ENCODE measurements around the gene EVI2A.
A peak's percentile ranks its signal among the peaks of the same experiment; 100 is the strongest.
"Not testable (repeated sequence)": the region's sequence is repeated elsewhere in the genome, so short reads cannot be mapped to it uniquely, and the experiment has no call there.

Gene EVI2A

DNA sequence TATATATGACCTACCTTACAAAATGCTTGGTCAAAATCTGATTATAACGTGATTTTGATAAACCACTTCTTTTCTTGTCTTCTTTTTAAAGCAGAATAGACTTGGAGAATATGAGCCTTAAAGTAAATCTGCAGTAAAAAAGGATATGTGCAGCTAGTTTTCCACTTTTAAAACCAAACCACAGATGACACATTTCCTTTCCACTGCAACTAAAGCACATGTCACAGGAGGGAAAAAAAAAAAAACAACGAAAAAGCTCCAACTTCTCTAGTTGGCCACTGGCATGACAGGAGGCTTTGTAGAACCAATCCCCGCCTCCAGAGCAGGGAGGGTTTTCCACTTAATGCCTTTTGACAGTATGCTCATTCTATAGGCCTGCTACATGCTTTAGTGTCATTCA, at the start of gene EVI2A:
TSS of gene EVI2A (minus strand) at position 142 of the 400 bp plus-strand sequence. CDS start 2,609 bp downstream, outside the sequence.
- DNase-seq (ENCODE audit: low spot score), result peak; percentile 75

GRCh38 chr17:31369266-31369665, 47.8 kb upstream of the EVI2A start:
- DNase-seq (ENCODE audit: low spot score), result no peak

DNA sequence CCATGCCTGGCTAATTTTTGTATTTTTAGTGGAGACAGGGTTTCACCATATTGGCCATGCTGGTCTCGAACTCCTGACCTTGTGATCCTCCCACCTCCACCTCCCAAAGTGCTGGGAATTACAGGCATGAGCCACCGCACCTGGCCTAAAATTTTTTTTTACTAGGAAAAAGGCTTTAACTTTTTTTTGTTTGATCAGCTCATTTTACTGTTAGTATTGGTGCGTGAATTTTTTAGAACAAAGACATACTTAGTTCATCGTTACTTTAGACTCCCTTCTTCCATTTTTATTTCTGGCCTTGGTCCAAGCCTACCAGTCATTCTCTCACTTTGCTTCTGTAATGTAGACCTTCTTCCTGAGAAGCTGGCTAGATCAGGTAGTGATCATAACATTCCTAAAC, 44.7 kb upstream of the EVI2A start:
- DNase-seq (ENCODE audit: low spot score), result no peak

DNA sequence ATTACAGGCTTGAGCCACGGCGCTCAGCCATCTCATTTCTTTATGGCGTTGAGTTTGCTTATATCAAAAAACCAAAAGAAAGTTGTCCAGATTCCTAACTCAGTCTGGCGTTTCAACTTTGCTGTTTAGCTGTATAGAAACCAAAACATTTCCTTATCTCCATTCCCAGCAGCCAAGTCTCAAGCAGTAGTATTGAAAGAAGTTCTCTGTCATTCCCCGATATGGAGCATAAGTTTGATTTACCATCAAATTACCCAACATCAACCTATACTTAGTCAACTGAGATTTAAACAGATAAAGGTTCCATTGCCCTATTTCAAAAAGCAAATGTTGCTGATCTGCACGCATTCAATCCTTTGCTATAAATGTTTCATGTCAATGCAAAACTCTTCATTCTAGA, 42.6 kb upstream of the EVI2A start:
- DNase-seq (ENCODE audit: low spot score), result no peak

DNA sequence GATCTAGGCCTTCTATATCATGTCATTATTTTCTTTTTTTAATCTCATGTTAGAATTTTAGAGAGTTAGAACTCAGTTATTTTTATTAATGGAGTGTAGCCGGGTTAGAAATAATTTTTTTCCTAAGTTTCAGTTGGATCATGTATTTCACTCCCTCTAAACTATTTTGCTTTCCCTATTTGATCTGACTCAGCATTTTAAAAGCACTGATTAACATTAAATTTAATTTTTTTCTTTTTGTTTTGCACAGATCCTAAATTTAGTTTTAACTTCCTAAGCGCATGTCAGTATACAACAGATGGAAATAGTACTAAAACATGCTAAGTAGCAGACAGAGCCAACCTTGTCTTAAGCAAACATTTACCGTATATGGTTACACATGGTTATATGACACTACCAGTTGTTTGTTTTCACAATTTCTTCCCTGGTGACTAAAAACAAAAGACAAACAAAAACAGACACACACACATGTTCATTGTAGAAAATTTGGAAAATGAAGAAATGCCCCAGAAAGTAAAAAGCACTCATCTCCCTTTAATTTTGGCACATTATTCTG, 36.5 kb upstream of the EVI2A start:
- no peak for DNase-seq (ENCODE audit: low spot score)

DNA sequence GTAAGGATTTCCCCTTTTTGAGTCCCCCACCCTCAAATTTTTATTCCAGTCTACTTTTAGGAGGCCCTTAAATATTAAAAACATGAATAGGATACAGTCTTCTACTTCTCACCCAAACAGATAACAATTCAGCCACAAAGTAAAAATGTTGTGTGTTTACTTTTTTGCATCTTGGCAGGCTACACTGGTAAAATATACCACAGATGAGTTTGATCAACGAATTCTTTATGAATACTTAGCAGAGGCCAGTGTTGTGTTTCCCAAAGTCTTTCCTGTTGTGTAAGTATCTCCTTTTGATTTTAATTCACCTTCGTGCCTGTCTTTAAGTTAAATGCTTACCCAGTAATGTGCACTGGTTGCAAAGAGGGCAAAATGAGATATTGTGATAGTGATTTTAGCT, 35.7 kb upstream of the EVI2A start:
- DNase-seq (ENCODE audit: low spot score), result no peak

DNA sequence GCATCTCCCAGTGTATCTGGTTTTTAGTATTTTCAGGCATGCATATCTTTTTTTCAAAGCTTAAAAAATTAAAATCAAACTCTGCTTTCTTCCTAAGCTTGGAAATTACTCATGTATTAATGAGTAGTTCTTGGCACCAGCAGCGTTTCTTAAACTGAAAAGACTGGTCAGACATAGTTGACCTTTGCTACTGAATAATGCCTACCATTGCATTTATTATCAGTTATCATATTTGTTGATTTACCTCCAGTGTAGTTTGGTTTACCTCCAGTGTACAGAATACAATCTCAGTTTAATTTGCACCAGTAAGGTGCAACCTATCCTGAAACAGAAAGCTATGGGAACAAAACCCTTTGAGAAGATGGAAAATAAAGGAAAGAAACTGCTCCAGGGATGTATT, 34.5 kb upstream of the EVI2A start:
- DNase-seq (ENCODE audit: low spot score), result no peak

- DNase-seq (ENCODE audit: low spot score), result no peak
These were observed 28.0 kb upstream of the EVI2A start for GRCh38 chr17:31349454-31349853.

DNA sequence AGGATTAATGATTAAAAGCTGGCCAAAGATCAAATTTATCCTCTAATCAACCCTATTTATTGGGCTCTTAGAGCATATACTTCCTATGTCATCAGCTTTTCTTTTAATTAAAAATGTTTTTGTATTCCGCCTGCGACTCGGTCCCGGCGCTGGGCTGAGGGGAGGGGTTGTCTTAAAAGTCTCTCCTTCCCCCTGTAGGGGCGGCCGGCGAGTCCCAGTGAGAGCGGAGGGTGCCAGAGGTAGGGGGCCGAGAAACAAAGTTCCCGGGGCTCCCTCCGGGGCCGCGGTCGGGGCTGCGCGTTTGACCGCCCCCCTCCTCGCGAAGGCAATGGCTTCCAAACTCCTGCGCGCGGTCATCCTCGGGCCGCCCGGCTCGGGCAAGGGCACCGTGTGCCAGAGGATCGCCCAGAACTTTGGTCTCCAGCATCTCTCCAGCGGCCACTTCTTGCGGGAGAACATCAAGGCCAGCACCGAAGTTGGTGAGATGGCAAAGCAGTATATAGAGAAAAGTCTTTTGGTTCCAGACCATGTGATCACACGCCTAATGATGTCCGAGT, 23.8 kb upstream of the EVI2A start:
- DNase-seq (ENCODE audit: low spot score), result not testable (repeated sequence)

- peak; percentile 69 for DNase-seq (ENCODE audit: low spot score)
These were observed 18.7 kb upstream of the EVI2A start for GRCh38 chr17:31339906-31340661.

GRCh38 chr17:31329221-31329620, 7.8 kb upstream of the EVI2A start:
- no peak for DNase-seq (ENCODE audit: low spot score)

GRCh38 chr17:31328160-31328535, 6.7 kb upstream of the EVI2A start:
- no peak for DNase-seq (ENCODE audit: low spot score)

GRCh38 chr17:31327534-31328159, 6.2 kb upstream of the EVI2A start:
- no peak for DNase-seq (ENCODE audit: low spot score)

DNA sequence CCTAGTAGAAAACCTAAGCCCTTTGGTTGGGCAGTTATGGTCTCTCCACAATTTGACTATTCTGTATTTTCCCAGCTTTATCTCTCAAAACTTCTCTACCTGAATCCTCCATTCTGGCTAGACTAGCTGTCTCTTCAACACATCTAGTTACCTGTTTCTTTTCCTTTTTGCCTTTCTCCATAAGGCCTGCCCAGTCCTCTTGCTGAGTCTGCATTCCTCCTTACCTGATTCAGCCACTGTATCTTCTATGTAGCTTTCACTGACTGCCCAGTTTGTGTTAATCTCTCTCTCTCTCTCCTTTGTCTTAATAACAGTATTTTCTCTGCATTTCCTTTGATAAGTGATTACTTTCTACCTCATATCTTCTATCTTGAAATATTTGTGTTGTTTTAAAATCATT, 2.1 kb upstream of the EVI2A start:
- DNase-seq (ENCODE audit: low spot score), result no peak

GRCh38 chr17:31321966-31322365, 544 bp upstream of the EVI2A start:
- no peak for DNase-seq (ENCODE audit: low spot score)

DNA sequence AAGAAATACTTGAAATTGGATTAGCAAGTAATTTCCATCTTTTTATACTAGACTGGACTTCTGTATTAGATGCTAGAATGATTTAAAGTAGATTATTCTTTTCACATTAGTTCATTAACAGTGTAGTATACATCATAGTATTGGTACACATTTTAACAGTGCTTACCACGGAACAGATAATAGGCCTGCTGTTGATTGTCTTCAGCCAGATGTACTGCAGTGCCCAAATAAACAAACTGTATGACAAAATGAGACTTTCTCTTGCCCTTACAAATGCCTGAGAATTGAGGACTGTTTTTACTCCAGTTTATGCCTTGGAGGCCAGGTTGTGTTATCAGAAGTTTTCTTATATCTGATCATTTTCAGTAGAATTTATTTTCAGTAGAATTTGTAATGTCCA, 631 bp downstream of the EVI2A start:
- no peak for DNase-seq (ENCODE audit: low spot score)

DNA sequence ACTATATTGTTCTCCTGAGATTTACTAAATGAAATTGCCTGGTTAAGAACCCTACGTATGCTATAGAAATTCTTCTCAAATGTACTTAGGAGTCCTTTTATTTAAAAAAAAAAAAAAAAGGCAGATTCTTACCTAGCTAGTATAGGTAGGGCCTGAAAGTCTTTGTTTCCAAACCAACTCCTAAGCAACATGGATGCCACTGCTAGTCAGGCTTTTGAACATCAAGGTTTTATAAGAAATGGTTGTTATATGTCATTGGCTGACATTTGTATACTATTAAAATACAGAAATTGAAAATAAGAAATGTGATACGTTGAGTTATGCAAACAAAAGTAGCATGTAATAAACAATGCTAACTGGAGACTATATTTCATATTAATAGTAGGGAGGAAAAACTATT, 1.2 kb downstream of the EVI2A start:
- no peak for DNase-seq (ENCODE audit: low spot score)

- no peak for DNase-seq (ENCODE audit: low spot score)
These were observed 2.4 kb downstream of the EVI2A start for GRCh38 chr17:31318851-31319661.

GRCh38 chr17:31318298-31318801, 3.1 kb downstream of the EVI2A start:
- DNase-seq (ENCODE audit: low spot score), result no peak

GRCh38 chr17:31314782-31315100, 6.7 kb downstream of the EVI2A start:
- no peak for DNase-seq (ENCODE audit: low spot score)

GRCh38 chr17:31313982-31314781, 7.2 kb downstream of the EVI2A start, which contains the start of gene EVI2B:
TSS of gene EVI2B (minus strand) at chr17:31314054. CDS start at chr17:31305609, 8,445 bp downstream.
- DNase-seq (ENCODE audit: low spot score), result peak; percentile 17
